Right ventricle myocardium superior (tissue), 1 donor: ENCODE results near the gene BTD. TPM values are rescaled to one million over a fixed set of nuclear protein-coding genes. Genes with fewer than 3 reads are reported as not detected.

ENCODE experiments used
- ATAC-seq: fragments of 200-7000 bp; cut with Tn5 transposase; one replicate; pipeline ENCODE4 v1.9.1; 2020; ENCODE audit warnings: mild to moderate bottlenecking; ENCODE audit not compliant: poor library complexity
- DNase-seq: peaks from one replicate; pipeline ENCODE4 v3.0.0-alpha.2; 2020
- intact Hi-C: fragments of 100-400 bp; cut with DNase I; formaldehyde crosslinking; loops from one replicate; pipeline ENCODE4 v1.11.2; 2022
- long read RNA-seq: library from polyadenylated mRNA; unstranded; transcript quantifications from one replicate; pipeline ENCODE4 v2.0.0, GENCODE V29; 2021
- total RNA-seq: library from RNA; stranded (reverse); fragmentation: NEBNext Ultra II Directional; extraction: Animal tissue kit (Norgen Biotek cat#: 25700); gene quantifications from one replicate; pipeline ENCODE4 v1.2.1, GENCODE V29; 2021
- donor health status: DM: no; HTN: yes; CAD: no; lungs with severe emphysema.

Gene BTD
- total RNA-seq, result 10.3 TPM
- long read RNA-seq, full-length matches to known transcripts, result 15 of 17 reads
- long read RNA-seq, partial matches to known transcripts, result 1 of 17 reads
- long read RNA-seq, other reads (novel, unspliced or antisense), result 1 of 17 reads

- peak; percentile 98 for DNase-seq
- ATAC-seq, result peak; percentile 97
- intact Hi-C loops, result no loop called here
Measured at GRCh38 chr3:15601399-15602145, at the start of gene BTD, which contains the start of gene HACL1. TSS of gene BTD (plus strand) at chr3:15601745. CDS start at chr3:15635440, 33,695 bp downstream. TSS of gene HACL1 (minus strand) at chr3:15601569. CDS start at chr3:15601463, 106 bp downstream.

GRCh38 chr3:15551902-15552301, 49.6 kb upstream of the BTD start:
- intact Hi-C loops, result no loop called here
- no peak for DNase-seq
- ATAC-seq, result no peak

GRCh38 chr3:15553749-15554148, 47.8 kb upstream of the BTD start:
- DNase-seq, result no peak
- no peak for ATAC-seq
- intact Hi-C loops, result no loop called here

- ATAC-seq, result peak; percentile 36
Measured at GRCh38 chr3:15556512-15556911, 45.0 kb upstream of the BTD start.

GRCh38 chr3:15557511-15557946, 44.0 kb upstream of the BTD start:
- intact Hi-C loops, result loop anchor here (5.0 kb wide), 2 partner anchors 125 to 350 kb away; partner anchors contain the start of gene CAPN7
- DNase-seq (no peak), ATAC-seq (peak; percentile 77)

More at GRCh38 chr3:15556512-15556911, 45.0 kb upstream of the BTD start:
- DNase-seq, result no peak
- intact Hi-C loops, result loop anchor here (5.0 kb wide), 2 partner anchors 124 to 349 kb away; partner anchors contain the start of gene CAPN7

GRCh38 chr3:15558581-15558980, 43.0 kb upstream of the BTD start:
- ATAC-seq, result no peak
- DNase-seq, result no peak
- intact Hi-C loops, result loop anchor here (5.0 kb wide), 2 partner anchors 126 to 351 kb away; partner anchors contain the start of gene CAPN7

GRCh38 chr3:15562560-15562959, 39.0 kb upstream of the BTD start:
- ATAC-seq (no peak), DNase-seq (no peak)
- intact Hi-C loops, result no loop called here

- DNase-seq (no peak), ATAC-seq (no peak)
- intact Hi-C loops, result no loop called here
Measured at GRCh38 chr3:15563190-15563589, 38.4 kb upstream of the BTD start.

GRCh38 chr3:15572138-15572537, 29.4 kb upstream of the BTD start:
- DNase-seq (no peak), ATAC-seq (no peak)
- intact Hi-C loops, result no loop called here

GRCh38 chr3:15575446-15575845, 26.1 kb upstream of the BTD start:
- DNase-seq, result no peak
- intact Hi-C loops, result no loop called here

GRCh38 chr3:15576475-15576874, 25.1 kb upstream of the BTD start:
- ATAC-seq (no peak), DNase-seq (no peak)
- intact Hi-C loops, result no loop called here

More at GRCh38 chr3:15575446-15575845, 26.1 kb upstream of the BTD start:
- ATAC-seq, result no peak

GRCh38 chr3:15578289-15578867, 23.2 kb upstream of the BTD start:
- intact Hi-C loops, result no loop called here
- no peak for DNase-seq
- ATAC-seq, result no peak

- DNase-seq (no peak), ATAC-seq (no peak)
- intact Hi-C loops, result no loop called here
Measured at GRCh38 chr3:15579051-15579450, 22.5 kb upstream of the BTD start.

GRCh38 chr3:15581471-15582394, 19.8 kb upstream of the BTD start:
- intact Hi-C loops, result loop anchor here (10.0 kb wide), 1 partner anchor 337 kb away; no protein-coding TSS in a partner anchor
- ATAC-seq (no peak), DNase-seq (no peak)

- DNase-seq (no peak), ATAC-seq (no peak)
- intact Hi-C loops, result loop anchor here (10.0 kb wide), 1 partner anchor 340 kb away; no protein-coding TSS in a partner anchor
Measured at GRCh38 chr3:15585111-15585845, 16.3 kb upstream of the BTD start.

- intact Hi-C loops, result no loop called here
- DNase-seq (no peak), ATAC-seq (no peak)
Measured at GRCh38 chr3:15591242-15591641, 10.3 kb upstream of the BTD start.

GRCh38 chr3:15591928-15592327, 9.6 kb upstream of the BTD start:
- intact Hi-C loops, result no loop called here
- DNase-seq (no peak), ATAC-seq (no peak)

GRCh38 chr3:15592968-15593367, 8.6 kb upstream of the BTD start:
- intact Hi-C loops, result no loop called here
- DNase-seq, result no peak
- ATAC-seq, result no peak
